K562 (cell line): ENCODE data around the gene SLC25A44.

Source experiments
- BRF1 ChIP-seq: IDR thresholded peaks from 3 replicates; pipeline ENCODE4 v1.6.1; 2011; ENCODE audit warnings: borderline replicate concordance, mild to moderate bottlenecking; ENCODE audit not compliant: insufficient read length; ENCODE audit errors: extremely low read depth
- CLOCK ChIP-seq: fragments of 250-450 bp; sonication (Bioruptor Pico); IDR thresholded peaks from 2 replicates; pipeline ENCODE4 v1.4.0; 2020; ENCODE audit warnings: mild to moderate bottlenecking, moderate library complexity, borderline replicate concordance
- CTCF ChIP-seq, 3 experiments: IDR thresholded peaks in 2 of 3; conservative IDR thresholded peaks in 1 of 3; 2 replicates each; pipeline ENCODE4 v1.5.1; 2011 to 2012; ENCODE audit warnings: low read length in 3 of 3, mild to moderate bottlenecking in 3 of 3, control low read depth in 2 of 3, improper control_type of control experiment in 1 of 3, inconsistent platforms in 1 of 3, low read depth in 1 of 3, mixed read lengths in 1 of 3, moderate library complexity in 1 of 3; ENCODE audit not compliant: insufficient read depth in 2 of 3
- ETV5 ChIP-seq: sonication (generic); formaldehyde crosslinking; IDR thresholded peaks from 2 replicates; pipeline ENCODE4 v1.4.0; 2020; ENCODE audit warnings: low read depth, mild to moderate bottlenecking, missing genetic modification reagents
- KLF13 ChIP-seq: fragments of 450-650 bp; IDR thresholded peaks from 2 replicates; pipeline ENCODE4 v1.6.1; 2016; ENCODE audit warnings: missing genetic modification characterization, low read depth, mild to moderate bottlenecking, missing compliant biosample characterization, moderate library complexity, borderline replicate concordance
- SMC3 ChIP-seq: conservative IDR thresholded peaks from 2 replicates; pipeline ENCODE4 v1.6.1; 2011; ENCODE audit warnings: low read depth, low read length, improper control_type of control experiment; ENCODE audit not compliant: insufficient read depth
- ZBTB40 ChIP-seq, 2 experiments: fragments of 450-650 bp in 1 of 2; sonication (generic) in 1 of 2; formaldehyde crosslinking in 1 of 2; IDR thresholded peaks; 2 replicates each; pipeline versions ENCODE4 v1.7.1 to v1.9.0; 2016 to 2022; ENCODE audit warnings: inconsistent platforms in 1 of 2, mild to moderate bottlenecking in 1 of 2, missing genetic modification reagents in 1 of 2

- TF ChIP-seq CTCF (IDR thresholded peaks at IDR 0.05 in 2 of 3, conservative IDR thresholded peaks at IDR 0.05 in 1 of 3; ENCODE audit: insufficient read depth in 2 of 3, low read depth in 1 of 3, low read length in 3 of 3) (no peak), BRF1 (no peak), CLOCK (CRISPR knock-in tag) (no peak), SMC3 (no peak), ZBTB40 (IDR thresholded peaks at IDR 0.05) (no peak), ZBTB40 (CRISPR knock-in tag; IDR thresholded peaks at IDR 0.05) (no peak), KLF13 (no peak), ETV5 (no peak)
Measured at GRCh38 chr1:156238248-156238647, 44.3 kb downstream of the SLC25A44 start.
